ENCODE data around the gene FH.

FH gene

GRCh38 chr1:241521718-241522117, 2.2 kb upstream of the FH start:
- no peak for DNase-seq (ENCODE audit: low read depth in 2 of 2)

- no peak for DNase-seq (ENCODE audit: low read depth in 2 of 2)
These were observed 518 bp upstream of the FH start for GRCh38 chr1:241520080-241520465.

GRCh38 chr1:241518476-241519307, 863 bp downstream of the FH start:
- no peak for DNase-seq (ENCODE audit: low read depth in 2 of 2)

- DNase-seq (ENCODE audit: low read depth in 2 of 2), result no peak
These were observed 6.2 kb downstream of the FH start for GRCh38 chr1:241513378-241513777.

- no peak for DNase-seq (ENCODE audit: low read depth in 2 of 2)
These were observed 12.2 kb downstream of the FH start for GRCh38 chr1:241507189-241507863.

- DNase-seq (ENCODE audit: low read depth in 2 of 2), result peak; percentile 4 to 11
These were observed 16.1 kb downstream of the FH start for GRCh38 chr1:241503444-241503843.

GRCh38 chr1:241499910-241500309, 19.6 kb downstream of the FH start:
- DNase-seq (ENCODE audit: low read depth in 2 of 2), result no peak

- DNase-seq (ENCODE audit: low read depth in 2 of 2), result no peak
These were observed 23.8 kb downstream of the FH start for GRCh38 chr1:241495741-241496140.

GRCh38 chr1:241488739-241489138, 30.8 kb downstream of the FH start:
- no peak for DNase-seq (ENCODE audit: low read depth in 2 of 2)

- no peak for DNase-seq (ENCODE audit: low read depth in 2 of 2)
These were observed 34.0 kb downstream of the FH start for GRCh38 chr1:241485554-241485992.

GRCh38 chr1:241485145-241485544, 34.4 kb downstream of the FH start:
- DNase-seq (ENCODE audit: low read depth in 2 of 2), result no peak

- no peak for DNase-seq (ENCODE audit: low read depth in 2 of 2)
These were observed 36.7 kb downstream of the FH start for GRCh38 chr1:241482761-241483250.

GRCh38 chr1:241479294-241479693, 40.3 kb downstream of the FH start:
- DNase-seq (ENCODE audit: low read depth in 2 of 2), result no peak

- DNase-seq (ENCODE audit: low read depth in 2 of 2), result no peak
These were observed 43.9 kb downstream of the FH start for GRCh38 chr1:241475671-241476070.

- no peak for DNase-seq (ENCODE audit: low read depth in 2 of 2)
These were observed 46.5 kb downstream of the FH start for GRCh38 chr1:241473026-241473425.

- no peak for DNase-seq (ENCODE audit: low read depth in 2 of 2)
These were observed 48.5 kb downstream of the FH start for GRCh38 chr1:241470908-241471590.

GRCh38 chr1:241470361-241470760, 49.2 kb downstream of the FH start:
- DNase-seq (ENCODE audit: low read depth in 2 of 2), result no peak

GRCh38 chr1:241465673-241466072, 53.9 kb downstream of the FH start:
- DNase-seq (ENCODE audit: low read depth in 2 of 2), result no peak

- no peak for DNase-seq (ENCODE audit: low read depth in 2 of 2)
These were observed 54.6 kb downstream of the FH start for GRCh38 chr1:241464985-241465384.

GRCh38 chr1:241462391-241462790, 57.2 kb downstream of the FH start:
- no peak for DNase-seq (ENCODE audit: low read depth in 2 of 2)

GRCh38 chr1:241460098-241460873, 59.3 kb downstream of the FH start:
- DNase-seq (ENCODE audit: low read depth in 2 of 2), result no peak

All from stimulated activated CD4-positive, alpha-beta T cell treated with anti-CD3 and anti-CD28 coated beads, Interleukin-15, amount 100 ng/mL, for 48 hours (primary cell).